Measurements from ENCODE around the gene MROH2A.

MROH2A gene

DNA sequence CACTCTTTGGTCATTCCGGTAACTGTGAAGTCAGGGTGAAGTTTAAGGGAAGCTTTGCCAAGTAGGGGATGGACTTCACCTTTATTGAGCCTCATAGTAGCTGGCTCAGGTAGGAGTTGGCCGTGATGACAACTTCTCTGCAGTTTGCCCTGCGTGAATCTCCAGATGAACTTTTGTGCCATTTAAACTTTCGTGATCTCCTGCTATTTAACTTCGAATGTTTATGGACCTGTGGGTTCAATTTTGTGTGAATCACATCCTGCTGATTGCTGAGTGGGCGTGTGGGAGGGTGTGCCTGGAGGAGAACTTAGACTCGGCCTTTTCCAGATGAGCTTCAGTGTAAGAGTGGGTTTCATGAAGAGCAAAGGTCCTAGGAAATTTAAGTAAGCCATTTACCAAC, 13.9 kb upstream of the MROH2A start:
- DNase-seq: no peak

DNA sequence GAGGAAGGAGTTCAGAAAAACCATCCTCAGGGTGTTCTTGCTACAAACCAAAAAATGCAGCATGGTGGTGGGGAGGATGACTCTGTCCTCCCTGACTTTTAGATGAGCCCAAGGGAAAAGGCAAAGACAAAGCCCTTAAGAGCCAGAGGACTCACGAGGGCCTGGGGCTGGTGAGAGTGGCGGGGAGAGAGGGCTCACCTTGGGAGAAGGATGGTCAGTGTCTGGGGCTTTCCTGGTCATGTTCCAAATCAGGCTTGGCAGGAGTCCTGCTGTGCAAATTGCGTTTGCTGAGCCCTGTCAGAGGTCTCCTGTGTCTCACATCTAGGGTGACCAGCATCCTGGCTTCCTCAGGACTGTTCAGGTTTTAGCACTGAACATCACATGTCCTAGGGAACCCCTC, 13.4 kb upstream of the MROH2A start:
- no peak for DNase-seq

DNA sequence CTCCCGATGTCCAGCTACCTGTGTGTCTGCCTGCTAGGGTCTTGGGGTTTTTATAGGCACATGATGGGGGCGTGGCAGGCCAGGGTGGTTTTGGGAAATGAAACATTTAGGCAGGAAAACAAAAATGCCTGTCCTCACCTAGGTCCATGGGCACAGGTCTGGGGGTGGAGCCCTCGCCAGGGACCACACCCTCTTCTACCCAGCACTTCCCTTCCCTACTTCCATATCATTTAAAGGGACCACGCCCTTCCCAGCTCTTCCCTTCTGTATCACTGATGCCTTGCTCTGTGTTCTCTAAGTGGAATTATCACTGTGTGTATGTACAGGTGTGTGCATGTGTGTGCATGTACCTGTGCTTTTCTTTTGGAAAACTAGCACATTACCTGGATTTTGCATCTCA, 11.7 kb upstream of the MROH2A start:
- no peak for DNase-seq

DNA sequence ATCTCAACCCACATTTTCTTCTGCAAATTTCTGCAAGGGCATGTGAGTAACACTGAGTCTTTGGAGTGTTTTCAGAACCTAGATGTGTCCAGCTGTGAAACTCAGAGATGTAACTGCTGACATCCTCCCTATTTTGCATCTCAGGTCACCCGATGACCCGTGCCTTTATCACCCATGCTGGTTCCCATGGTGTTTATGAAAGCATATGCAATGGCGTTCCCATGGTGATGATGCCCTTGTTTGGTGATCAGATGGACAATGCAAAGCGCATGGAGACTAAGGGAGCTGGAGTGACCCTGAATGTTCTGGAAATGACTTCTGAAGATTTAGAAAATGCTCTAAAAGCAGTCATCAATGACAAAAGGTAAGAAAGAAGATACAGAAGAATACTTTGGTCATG, 10.1 kb upstream of the MROH2A start:
- no peak for DNase-seq

DNA sequence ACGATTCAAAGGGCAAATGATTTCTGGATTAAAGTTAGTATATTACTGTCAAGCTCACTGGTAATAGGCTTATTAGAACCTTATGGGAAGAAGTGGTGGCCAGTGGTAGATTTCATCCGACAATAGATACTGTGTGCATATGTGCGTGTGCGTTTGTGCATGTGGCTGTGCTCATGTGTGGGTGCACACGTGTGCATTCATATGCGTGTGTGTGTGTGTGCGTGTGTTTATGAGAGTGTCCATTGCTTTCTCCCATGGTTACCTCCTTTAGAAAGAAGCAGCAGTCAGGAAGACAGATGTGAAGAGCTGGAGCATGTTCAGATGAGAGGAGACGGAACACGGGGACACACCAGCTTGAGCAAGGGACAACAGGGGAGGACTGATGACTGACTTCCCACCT, 8.9 kb upstream of the MROH2A start:
- no peak for DNase-seq

DNA sequence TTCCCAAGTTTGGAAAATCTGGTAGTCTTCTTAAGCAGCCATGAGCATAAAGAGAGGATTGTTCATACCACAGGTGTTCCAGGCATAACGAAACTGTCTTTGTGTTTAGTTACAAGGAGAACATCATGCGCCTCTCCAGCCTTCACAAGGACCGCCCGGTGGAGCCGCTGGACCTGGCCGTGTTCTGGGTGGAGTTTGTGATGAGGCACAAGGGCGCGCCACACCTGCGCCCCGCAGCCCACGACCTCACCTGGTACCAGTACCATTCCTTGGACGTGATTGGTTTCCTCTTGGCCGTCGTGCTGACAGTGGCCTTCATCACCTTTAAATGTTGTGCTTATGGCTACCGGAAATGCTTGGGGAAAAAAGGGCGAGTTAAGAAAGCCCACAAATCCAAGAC, 6.0 kb upstream of the MROH2A start:
- no peak for DNase-seq

DNA sequence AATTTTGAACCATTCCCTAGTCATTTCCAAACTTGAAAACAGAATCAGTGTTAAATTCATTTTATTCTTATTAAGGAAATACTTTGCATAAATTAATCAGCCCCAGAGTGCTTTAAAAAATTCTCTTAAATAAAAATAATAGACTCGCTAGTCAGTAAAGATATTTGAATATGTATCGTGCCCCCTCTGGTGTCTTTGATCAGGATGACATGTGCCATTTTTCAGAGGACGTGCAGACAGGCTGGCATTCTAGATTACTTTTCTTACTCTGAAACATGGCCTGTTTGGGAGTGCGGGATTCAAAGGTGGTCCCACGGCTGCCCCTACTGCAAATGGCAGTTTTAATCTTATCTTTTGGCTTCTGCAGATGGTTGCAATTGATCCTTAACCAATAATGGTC, 5.5 kb upstream of the MROH2A start:
- no peak for DNase-seq

DNA sequence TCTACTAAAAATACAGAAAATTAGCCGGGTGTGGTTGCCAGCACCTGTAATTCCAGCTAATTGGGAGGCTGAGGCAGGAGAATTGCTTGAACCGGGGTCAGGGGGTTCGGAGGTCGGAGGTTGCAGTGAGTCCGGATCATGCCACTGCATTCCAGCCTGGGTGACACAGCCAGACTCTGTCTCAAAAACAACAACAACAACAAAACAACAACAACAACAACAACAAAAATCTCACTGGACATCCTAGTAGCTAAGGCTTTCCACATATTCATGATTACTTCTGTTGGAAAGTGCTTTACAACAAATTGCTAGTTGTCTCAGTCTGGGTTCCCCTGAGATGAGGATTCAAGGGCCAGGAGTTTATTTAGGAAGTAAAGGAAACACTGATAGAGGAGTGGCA, 4.3 kb upstream of the MROH2A start:
- DNase-seq: no peak

DNA sequence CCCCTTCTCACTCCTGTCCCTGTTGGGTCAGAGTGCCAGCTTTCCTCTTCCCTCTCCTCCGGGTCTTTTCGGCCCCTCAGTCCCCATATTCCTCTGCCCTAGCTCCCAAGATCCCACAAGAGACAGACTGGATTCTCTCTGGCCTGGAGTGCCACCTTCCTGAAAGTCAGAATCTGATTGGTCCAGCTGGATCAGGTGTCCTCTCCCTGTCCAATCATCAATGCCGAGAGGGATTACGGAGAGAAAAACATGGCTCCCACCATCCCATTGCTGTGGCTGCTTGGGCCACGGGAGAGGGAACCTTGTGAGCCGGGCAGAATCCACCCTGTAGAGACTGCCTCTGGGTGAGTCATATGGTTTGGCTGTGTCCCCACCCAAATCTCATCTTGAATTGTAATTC, 2.7 kb upstream of the MROH2A start:
- DNase-seq: no peak

DNA sequence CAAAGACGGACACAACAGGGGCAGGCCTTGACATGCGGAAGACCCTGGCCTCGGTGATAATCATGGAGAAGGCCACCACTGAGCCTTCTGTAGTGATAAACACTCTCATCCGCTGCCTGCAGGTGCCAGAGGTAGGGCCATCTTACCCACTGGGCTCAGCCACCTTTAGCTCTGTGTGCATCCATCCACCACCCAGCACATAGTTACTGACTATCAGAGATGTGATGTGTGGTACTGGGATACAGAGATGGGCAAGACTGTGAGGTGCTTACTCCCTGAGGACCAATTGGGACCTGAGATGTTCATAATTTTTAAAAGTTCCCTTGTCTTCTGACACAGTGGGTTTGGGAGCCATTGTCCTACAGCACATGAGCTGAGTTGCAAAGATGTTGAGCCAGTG, 1.6 kb downstream of the MROH2A start:
- no peak for DNase-seq

DNA sequence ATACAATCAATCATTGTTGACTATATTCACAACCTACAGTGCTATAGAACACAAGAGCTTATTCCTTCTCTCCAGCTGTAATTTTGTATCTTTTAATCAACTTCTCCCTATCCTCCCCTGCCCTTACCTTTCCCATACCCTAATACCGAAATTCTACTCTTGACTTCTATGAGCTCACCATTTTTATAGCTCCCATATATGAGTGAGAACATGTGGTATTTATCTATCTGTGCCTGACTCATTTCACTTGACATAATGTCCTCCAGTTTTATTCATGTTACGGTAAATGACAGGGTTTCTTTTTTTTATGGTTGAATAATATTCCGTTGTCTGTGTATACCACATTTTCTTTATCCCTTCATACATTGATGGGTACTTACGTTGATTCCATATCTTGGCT, 2.6 kb downstream of the MROH2A start:
- DNase-seq: no peak

DNA sequence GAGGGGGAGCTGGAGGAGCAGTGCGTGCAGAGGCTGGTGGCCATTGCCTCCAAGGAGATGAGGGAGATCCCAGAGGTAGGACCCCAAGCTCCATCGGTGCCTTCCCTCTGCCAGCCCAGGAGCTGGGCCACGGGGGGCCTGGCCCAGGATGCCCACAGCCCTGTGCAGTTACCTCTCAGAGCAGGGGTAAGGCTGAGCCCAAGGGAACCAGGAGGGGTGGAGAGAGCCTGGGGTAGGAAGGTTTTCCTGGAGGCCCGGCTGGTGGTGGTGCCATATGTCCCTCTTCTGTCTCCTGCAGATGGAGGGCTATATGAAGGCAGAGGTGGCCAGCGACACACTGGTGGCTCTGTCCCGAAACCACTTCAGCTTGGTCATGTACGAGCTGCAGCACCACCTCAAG, 11.4 kb downstream of the MROH2A start:
- no peak for DNase-seq

DNA sequence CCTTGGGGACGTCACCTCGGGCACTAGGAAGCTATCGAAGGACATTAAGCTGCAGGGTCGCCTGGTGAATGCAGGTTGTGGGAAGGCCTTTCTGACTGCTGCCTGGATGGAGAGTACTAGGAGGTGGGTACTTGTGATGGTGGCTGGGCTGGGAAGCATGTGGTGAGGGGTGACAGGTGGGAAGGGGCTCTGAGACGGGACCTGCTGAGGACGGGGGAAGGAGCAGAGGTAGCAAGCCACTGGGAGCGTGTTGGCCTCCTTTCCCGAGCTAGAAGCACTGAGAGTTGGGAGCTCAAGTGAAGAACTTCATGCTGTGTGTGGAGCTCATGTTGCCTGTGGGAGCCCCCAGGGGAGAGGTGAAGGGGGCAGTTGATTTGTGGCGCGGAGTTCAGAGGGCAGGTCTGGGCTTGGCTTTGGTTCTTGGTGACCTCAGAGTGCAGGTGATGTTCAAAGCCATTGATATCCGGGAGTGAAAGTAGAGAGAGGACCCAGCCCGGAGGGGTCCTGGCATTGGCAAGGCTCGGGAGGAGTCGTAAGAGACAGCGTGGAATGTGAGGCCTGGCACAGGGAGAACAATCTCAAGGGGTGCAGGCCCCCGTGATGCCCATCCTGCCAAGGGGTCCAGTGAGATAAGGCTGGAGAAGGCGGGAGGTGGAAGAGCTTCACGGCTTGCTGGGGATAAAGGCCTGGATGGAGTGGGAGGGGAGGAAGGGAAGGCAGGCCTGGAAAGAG, 13.2 kb downstream of the MROH2A start:
- DNase-seq: no peak

DNA sequence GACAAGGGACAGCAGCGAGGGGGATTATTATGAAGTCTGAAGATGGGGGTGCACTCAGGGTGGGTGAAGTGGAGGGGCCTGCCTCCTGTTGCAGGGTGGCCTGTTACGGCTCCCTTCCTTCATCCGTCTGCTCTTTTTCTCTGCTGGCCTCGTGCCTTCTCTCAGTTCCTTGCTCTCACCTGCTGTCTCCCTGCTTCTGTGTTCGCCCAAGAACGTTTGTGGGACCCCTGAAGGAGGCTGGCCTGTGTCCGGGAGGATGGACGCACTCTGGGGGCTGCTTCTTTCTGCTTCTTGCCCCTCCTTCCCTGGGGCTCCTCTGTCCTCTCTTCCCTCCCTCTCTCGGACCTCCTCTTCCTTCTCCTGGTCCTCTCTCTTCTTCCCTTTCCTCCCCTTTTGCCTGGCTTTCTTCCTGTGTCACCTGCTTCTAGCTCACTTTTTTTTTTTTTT, 13.8 kb downstream of the MROH2A start:
- no peak for DNase-seq

DNA sequence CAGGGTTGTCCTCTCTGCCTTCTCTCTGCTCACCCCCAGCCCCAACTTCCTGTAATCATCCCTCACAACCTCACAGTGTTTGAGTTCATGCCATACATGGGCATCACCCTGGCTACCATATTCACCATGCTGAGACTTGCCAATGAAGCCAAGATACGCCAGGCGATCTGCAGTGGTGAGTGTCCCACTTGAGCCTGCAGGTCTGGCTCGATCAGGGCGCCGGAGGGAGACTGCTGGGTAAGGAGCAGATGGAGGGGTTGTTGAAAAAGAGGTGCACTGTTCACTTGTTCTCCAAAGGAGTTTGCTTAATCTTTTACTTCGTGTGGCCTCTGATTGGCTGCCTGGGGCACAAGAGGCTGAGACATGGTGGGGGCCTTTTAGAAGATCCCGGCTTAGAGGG, 14.6 kb downstream of the MROH2A start:
- no peak for DNase-seq

DNA sequence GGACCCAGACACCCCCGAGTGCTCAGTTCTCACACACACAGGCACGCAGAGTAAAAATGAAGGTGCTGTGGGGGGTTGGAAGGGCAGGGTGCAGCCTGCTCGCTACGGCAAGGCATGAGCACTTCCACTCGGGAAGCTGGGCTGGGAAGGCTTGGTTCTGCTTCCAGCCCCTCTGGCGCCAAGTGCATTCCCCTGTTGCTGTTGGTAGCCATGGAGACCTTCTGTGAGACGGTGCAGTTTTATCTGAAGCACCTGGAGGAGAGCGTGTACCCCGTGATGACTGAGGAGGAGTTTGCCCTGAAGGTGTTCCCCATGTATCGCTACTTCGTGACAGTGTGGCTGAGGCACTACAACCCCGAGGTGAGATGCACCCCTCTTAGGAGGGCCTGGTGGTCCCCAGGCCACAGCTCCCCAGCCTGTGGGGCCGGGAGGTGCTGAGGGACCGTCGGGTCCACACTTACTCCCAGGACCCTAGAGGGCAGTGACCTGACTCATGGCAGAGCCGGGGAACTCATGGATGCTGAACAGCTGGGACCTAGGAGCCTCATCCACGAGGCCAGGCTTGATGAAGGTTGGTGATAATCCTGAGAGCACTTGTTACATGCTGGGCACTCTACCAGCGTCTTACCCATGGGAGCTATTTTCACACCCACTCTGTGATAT, 15.5 kb downstream of the MROH2A start:
- DNase-seq: no peak

DNA sequence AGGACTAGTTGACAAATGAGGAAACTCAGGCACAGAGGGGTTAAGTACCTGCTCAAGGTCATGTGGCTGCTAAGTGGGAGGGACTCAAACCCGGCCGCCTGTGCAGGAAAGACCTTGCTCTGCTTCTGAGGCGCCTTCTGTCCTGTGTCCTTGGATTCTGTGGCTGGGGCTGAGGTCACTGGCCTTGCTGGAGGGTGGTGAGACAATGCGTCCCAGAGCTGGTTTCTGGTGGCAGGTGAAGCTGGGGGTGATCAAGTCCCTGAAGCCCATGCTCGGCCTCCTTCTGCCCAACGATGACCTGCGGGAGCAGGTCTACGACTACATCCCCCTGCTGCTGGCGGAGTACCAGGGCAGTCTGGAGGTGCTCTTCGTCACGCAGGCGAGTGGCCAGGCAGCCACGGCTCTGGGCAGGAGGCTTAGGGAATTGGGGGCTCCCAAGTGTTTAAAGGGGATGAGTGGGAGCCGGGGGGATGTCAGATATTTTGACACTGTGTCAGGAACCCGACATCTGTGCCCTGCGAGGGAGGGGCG, 16.1 kb downstream of the MROH2A start:
- DNase-seq: no peak

DNA sequence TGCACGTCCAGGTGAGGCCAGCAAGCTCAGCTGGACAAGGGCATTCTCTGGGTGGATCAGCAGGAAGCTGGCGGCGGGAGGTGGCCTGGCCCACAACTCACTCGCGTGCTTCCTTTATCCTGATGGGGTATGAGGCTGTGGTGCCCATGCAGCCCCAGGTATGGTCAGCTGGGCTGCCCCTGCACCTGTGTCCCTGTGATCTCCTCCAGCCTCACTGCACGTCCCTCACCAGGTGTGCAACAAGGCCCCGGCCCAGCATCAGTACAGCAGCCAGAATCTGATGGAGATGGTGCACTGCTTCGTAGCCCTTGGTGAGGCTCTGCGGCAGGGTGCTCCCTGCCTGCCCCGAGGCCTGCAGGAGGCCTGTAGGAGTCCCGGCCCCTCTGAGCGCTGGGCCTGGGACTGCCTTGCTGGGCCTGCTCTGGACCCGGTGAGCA, 17.6 kb downstream of the MROH2A start:
- no peak for DNase-seq

DNA sequence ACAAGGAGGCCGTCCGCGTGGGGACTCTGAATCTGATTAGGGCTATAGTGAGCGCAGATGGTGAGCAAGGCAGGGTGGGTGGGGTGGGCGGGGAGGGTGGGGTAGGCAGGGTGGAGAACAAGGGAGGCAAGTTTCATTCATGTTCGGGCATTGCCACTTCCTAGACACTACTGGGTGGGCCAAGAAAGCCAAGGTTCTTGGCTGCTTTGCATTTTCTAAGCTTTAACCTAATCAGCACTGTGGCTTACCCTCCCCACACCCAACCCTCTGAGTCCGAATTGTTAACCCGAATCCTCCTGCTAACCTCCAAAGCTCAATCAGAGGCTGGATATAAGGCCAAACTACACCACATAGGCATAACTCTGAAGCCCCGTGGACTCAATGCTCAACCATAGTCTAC, 18.1 kb downstream of the MROH2A start:
- no peak for DNase-seq

DNA sequence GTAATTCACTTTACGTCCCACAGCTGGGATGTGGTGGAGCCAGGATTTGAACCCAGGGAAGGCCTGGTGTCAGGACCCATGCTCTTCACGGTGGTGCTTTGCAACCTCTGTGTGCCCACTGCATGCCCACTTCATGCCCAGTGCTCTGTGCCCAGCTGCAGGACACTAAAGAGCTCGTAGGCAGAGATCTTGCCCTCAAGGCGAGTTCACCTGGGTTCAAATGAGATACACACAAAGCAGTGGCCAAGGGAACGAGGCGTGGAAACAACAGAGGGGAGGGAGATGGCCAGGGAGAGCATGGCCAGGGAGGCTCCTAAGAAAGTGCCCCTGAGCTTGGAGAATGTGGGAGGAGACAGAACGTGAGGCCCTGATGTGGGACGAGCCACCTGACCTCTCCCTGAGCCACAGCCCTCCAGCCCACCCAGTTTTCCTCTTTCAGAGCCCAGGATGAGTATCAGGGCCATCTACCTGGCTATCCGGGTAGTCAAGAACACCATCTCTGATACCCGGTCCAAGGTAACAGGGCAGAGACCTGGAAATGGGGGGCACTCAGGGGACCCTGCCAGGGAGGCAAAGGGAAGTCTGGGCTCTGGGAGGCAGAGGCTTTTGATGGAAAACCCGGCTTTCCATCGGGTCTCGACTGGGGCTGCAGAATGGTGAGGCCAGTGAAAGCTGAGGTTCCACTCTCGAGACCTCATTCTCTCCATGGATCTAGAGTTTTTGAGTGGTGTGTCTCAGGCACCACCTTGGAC, 20.4 kb downstream of the MROH2A start:
- DNase-seq: no peak

DNA sequence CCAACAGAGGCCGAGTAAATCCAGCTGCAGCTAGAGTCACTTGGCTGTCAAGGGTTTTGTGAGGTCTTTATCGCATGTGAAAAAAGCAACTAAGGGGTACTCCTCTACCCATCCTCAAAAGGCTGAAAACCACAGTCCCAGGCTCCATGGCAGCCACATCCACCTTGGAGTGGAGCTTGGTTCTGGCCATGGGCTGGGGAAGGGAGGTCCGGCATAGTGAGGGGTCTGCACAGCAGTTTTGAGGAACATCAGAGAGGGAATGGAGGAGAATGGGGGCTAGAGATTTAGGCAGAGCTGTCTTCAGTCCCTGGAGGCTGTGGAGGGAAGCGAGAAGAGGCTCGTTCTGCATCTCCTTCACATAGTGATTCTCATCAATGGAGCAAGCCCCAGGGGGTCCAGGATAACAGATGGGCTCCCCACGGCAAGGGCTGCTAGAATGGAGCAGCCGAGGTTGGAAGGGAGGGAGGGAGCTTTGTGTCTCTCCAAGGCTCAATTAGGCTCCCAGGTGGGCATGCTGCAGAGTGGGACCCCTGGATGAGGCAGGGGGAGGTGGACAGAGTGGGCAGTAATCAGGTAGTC, 21.0 kb downstream of the MROH2A start:
- DNase-seq: no peak

DNA sequence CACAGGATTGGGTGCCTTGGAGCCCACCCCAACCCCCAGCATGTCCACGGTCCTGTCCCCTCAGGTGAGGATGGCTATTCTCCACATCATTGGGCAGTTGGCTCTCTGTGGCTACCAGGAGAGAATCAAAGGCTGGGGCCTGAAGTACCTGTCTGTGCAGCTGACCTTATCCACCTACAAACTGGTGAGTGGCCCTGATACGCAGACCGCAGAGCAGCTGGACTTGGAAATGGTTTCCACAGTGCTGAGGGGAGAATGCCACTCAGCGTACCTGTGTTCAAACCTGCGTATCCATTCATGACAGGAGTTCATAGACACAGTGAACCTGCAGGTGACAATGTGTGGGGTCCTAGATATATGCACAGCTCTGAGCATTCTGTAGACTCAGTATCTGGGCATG, 21.6 kb downstream of the MROH2A start:
- no peak for DNase-seq

DNA sequence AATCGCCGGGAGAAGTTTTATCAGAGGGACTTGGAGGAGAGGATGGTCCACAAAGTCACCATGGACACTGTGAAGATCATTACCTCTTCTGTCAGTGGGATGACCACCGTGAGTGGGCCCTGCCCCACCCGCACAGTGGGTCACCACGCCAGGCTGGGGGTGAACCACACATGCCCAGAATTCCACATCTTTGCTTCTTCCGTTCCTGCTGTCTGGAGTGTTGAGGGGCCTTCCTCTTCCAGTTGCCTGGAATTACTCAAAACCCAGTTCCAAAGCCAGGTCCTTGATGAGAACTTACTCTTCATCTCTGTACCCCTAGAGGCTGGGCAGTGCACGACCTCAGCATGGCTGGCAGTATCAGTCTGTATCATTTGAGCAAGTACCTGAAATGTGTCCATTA, 22.1 kb downstream of the MROH2A start:
- no peak for DNase-seq
